ENCODE measurements around the gene PEAK1.

PEAK1 gene

GRCh38 chr15:77354063-77354462 is 65.8 kb downstream of the PEAK1 start:
- no peak for DNase-seq

GRCh38 chr15:77352887-77353286 is 67.0 kb downstream of the PEAK1 start:
- DNase-seq = no peak

DNA sequence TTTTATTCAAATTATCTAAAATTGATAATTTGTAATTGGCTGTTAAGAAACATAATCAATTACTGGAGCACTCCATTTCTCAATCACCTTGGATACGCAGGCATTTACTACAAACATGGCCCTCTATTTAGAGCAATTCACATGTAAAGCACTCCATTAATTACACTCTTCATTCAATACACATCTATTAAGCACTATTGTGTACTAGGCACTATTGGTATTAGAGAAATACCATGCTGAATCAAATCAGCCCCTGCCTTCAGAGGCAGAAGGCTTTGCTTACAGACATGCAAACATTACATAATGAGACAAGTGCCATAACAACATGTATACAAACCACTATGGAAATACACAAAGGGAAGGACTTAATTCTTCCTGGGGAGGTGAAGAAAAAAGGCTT is 69.1 kb downstream of the PEAK1 start:
- DNase-seq = no peak

DNA sequence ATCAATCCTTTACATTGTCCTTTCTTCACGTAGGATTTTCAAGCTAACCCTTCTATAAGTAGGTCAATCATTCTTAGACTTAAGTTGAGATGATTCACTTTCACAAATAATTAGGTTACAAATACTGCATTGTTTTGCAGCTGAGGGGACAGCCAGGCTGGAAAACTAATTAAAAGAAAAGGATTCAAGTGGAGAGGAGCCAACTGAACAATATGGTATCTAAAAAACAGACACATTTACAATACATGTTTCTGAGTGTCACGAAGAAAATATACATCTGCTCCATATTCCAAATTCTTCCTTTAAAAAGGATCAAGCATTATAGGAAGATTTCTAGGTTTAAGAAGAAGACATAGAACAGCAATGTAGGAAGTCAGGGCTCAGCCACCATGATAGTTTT is 70.2 kb downstream of the PEAK1 start:
- no peak for DNase-seq

- DNase-seq = no peak
Measured at GRCh38 chr15:77348511-77348910, 71.4 kb downstream of the PEAK1 start.

- no peak for DNase-seq
Measured at GRCh38 chr15:77347197-77347596, 72.7 kb downstream of the PEAK1 start.

- no peak for DNase-seq
Measured at GRCh38 chr15:77346245-77347036, 73.5 kb downstream of the PEAK1 start.

GRCh38 chr15:77342807-77343206 is 77.1 kb downstream of the PEAK1 start:
- no peak for DNase-seq

GRCh38 chr15:77340245-77340644 is 79.7 kb downstream of the PEAK1 start:
- DNase-seq = no peak

DNA sequence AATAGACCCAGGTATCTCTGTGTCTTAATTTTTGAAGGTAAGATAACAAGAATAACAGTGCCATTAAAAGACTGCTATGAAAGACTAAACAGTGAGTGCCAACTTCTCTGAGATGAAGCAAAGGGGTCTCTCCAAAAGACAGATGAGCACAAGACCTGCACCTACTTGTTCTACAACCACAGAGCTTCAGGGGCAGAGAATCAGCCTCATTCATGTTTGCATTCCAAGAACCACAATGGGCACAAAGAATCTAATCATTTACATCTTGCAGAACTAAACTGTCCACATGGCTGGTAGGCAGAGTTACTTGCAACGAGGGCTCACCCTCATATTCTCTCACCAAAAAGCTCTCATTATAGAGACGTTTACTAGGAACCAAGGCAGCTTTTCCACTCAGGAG is 83.9 kb downstream of the PEAK1 start:
- DNase-seq = no peak

- no peak for DNase-seq
Measured at GRCh38 chr15:77335298-77335697, 84.6 kb downstream of the PEAK1 start.

DNA sequence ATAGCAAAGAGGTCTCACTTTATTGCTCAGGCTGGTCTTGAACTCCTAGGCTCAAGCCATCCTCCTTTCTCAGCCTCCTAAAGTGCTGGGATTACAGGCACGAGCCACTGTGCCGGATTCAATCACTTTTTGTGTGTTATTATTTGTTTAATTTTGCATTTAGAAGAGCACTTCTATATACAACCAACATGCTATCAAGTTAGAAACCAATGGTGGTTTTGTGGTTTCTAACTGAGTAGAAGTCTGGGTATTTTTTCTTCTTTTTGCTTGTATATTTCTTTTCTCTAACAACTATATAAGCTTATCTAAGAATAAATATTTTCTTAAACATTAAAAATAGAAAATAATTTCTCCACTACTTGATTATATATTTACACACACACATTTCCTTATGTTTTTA is 86.7 kb downstream of the PEAK1 start:
- no peak for DNase-seq

- DNase-seq = no peak
Measured at GRCh38 chr15:77329202-77329601, 90.7 kb downstream of the PEAK1 start.

DNA sequence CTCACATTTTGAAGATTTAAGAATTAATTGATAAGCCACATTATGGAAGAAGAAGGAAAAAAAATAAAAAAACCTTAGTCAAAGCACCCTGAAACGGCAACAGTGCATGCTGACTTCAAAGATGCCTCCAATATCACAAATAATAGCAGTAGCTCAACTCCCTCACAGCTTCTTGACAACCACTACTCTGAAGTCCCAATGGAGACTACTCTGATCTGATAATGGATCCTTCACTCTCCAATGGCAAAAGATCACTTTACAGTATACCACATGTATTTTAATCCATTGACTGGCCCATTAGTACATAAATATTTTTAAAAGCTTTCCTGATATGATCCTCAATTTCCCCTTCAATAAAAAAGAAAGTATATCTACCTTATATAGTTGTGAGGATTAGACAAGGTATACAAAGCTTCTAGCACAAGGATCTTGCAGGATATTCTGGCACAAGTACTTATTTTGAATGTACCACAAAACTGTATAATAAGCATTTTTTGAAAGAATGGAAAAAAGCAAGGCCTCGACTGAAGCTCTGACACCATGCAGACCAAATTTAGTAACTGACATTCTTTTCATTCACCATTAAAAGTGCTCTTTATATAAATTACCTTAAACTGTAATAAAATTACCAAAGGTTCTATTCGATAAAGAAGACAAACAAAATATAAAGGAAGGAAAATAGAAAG is 91.9 kb downstream of the PEAK1 start:
- DNase-seq = no peak

DNA sequence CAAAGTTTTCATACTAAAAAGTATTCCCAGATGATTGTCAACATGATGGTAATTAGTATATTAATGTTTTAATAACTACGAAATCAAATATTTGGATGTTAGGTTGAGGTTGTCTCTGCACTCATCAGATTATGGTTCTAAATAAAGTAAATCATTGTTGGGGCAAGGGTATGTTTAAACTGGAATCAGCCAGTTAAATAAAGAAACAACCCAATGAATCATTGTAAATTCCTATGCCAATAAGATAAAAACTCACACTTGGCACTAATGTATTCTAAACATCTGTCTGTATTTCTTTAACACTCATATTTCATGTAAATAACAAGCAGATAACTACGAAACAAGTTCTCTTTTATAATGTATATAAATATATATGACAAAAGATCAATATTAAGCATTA is 92.7 kb downstream of the PEAK1 start:
- DNase-seq = no peak

DNA sequence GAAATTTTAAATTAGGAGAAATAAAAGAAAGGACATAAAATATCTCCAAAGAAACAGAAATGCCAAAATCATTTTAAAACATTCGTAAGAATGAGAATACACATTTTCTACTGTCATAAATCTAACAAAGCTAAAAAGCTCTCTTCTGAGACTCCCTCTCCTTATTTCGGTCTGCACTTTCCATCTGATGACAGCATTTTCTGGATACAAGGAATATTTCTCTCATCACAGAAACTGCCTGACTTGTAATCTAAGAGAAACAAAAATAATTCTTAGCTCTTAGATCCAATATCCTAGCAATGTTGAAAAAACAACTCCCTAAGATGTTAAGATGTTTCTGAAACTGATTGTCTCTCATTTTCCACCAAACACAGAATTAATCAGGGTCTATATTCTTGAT is 93.5 kb downstream of the PEAK1 start:
- no peak for DNase-seq

- DNase-seq = no peak
Measured at GRCh38 chr15:77312523-77312922, 107.4 kb downstream of the PEAK1 start.

GRCh38 chr15:77311618-77312398 is 108.1 kb downstream of the PEAK1 start:
- no peak for DNase-seq

- no peak for DNase-seq
Measured at GRCh38 chr15:77311020-77311419, 108.9 kb downstream of the PEAK1 start.

- DNase-seq = no peak
Measured at GRCh38 chr15:77309392-77309791, 110.5 kb downstream of the PEAK1 start.

DNA sequence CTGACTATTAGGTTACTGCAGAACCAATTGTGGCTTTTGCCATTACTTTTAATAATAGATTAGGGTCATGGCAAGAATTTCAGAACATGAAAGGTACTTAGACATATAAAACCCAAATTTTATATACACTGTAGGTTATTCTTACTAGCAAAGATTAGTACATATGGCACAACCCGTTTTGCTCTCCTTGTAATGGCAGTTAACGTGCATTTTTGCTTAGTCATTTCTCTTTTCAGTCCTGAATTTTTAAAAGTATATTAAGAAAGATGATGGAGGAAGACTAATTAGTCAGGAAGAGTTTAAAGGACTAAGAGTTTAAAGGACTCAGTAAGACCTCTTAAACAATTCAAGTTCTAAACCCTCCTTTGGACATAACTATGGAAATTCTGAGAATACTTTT is 114.0 kb downstream of the PEAK1 start:
- no peak for DNase-seq

GRCh38 chr15:77296773-77297337 is 123.0 kb downstream of the PEAK1 start:
- no peak for DNase-seq

DNA sequence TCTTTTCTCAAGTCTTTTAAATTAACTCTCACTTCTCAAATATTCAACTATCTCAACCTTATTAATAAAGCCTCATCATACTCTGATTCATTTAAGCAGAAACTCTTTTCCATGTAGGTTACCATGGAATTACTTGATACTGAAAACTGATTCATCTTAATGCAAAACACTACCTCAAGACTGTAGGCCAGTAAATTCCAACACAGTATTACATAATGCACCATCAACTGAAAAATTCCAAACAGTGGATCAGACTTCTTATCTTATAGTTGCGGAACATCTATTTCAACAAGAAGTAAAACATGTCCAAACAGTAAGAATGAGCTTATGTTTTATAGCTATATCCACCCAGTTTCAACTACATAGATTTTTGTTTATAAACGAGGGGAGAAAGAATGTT is 124.5 kb downstream of the PEAK1 start:
- DNase-seq = no peak

Data from stimulated activated CD4-positive, alpha-beta T cell treated with anti-CD3 and anti-CD28 coated beads, Interleukin-2, amount 100 ng/mL, for 24 hours (primary cell).